ENCODE data around the gene TTLL8.
"Not testable (repeated sequence)": the region's sequence is repeated elsewhere in the genome, so short reads cannot be mapped to it uniquely, and the experiment has no call there.

The TTLL8 gene

GRCh38 chr22:49994361-49995040 is 63.6 kb downstream of the TTLL8 start:
- H3K36me3 ChIP-seq (ENCODE audit: control insufficient read depth, insufficient read depth, low read length, severe bottlenecking) = no peaks in the 10 kb centered on the region
- H3K4me1 ChIP-seq (ENCODE audit: control insufficient read depth, insufficient read depth, low read length) = peaks cover 4% of the 10 kb centered on the region
- no peak overlapping the region for H3K9ac ChIP-seq (ENCODE audit: low read length)
- no peak overlapping the region for H3K4me3 ChIP-seq (ENCODE audit: low read length)
- peaks cover 18% of the 10 kb centered on the region for H3K9me3 ChIP-seq (ENCODE audit: control insufficient read depth, low read length)
- H3K27me3 ChIP-seq (replicated peaks; ENCODE audit: control insufficient read depth, insufficient read depth, low read length) = peaks cover 8% of the 10 kb centered on the region
- DNase-seq (ENCODE audit: low read depth) = no peak

DNA sequence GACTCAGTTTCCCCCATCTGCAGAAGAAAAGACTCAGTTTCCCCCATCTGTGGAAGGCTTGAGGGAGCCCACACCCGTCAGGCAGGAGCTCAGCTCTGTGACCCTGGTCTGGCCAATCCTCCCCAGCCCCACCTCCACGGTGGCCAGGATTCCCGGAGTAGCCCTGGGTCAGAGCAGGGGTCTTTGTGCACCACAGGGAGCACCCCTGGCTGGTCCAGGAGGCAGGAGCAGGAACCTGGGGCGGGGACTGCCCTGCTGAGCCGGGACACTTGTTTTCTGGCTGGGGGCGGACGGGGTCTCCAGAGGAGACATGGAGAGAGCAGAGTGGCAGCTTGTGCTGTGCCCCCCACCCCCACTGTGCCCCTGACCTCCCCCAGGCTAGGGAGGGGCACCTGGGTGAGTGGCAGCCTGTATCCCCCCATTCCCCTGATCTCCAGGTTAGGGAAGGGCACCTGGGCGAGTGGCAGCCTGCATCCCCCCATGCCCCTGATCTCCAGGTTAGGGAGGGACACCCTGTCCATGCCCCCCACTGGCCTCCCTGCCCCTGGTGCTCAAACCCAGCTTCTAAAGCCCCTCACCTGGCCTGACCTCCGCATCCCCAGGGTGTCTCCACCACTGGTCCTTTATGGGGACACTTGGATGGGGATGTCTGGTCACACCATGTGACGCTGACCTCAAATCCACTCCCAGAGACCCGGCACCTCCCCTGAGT is 64.3 kb downstream of the TTLL8 start:
- no peak overlapping the region for H3K9ac ChIP-seq (ENCODE audit: low read length)
- peaks cover 18% of the 10 kb centered on the region for H3K9me3 ChIP-seq (ENCODE audit: control insufficient read depth, low read length)
- no peak for DNase-seq (ENCODE audit: low read depth)

GRCh38 chr22:49992921-49993648 is 65.0 kb downstream of the TTLL8 start:
- peaks cover 4% of the 10 kb centered on the region for H3K4me1 ChIP-seq (ENCODE audit: control insufficient read depth, insufficient read depth, low read length)
- no peaks in the 10 kb centered on the region for H3K36me3 ChIP-seq (ENCODE audit: control insufficient read depth, insufficient read depth, low read length, severe bottlenecking)
- peak; percentile 74 for DNase-seq (ENCODE audit: low read depth)
- H3K27me3 ChIP-seq (replicated peaks; ENCODE audit: control insufficient read depth, insufficient read depth, low read length) = no peaks in the 10 kb centered on the region
- peaks cover 18% of the 10 kb centered on the region for H3K9me3 ChIP-seq (ENCODE audit: control insufficient read depth, low read length)
- H3K9ac ChIP-seq (ENCODE audit: low read length) = no peak overlapping the region
- H3K4me3 ChIP-seq (ENCODE audit: low read length) = no peak overlapping the region

More for the DNA sequence above, 64.3 kb downstream of the TTLL8 start:
- Histone ChIP-seq H3K4me1 (ENCODE audit: control insufficient read depth, insufficient read depth, low read length) (peaks cover 4% of the 10 kb centered on the region), H3K36me3 (ENCODE audit: control insufficient read depth, insufficient read depth, low read length, severe bottlenecking) (no peaks in the 10 kb centered on the region), H3K27me3 (replicated peaks; ENCODE audit: control insufficient read depth, insufficient read depth, low read length) (peaks cover 4% of the 10 kb centered on the region), H3K4me3 (ENCODE audit: low read length) (no peak overlapping the region)

DNA sequence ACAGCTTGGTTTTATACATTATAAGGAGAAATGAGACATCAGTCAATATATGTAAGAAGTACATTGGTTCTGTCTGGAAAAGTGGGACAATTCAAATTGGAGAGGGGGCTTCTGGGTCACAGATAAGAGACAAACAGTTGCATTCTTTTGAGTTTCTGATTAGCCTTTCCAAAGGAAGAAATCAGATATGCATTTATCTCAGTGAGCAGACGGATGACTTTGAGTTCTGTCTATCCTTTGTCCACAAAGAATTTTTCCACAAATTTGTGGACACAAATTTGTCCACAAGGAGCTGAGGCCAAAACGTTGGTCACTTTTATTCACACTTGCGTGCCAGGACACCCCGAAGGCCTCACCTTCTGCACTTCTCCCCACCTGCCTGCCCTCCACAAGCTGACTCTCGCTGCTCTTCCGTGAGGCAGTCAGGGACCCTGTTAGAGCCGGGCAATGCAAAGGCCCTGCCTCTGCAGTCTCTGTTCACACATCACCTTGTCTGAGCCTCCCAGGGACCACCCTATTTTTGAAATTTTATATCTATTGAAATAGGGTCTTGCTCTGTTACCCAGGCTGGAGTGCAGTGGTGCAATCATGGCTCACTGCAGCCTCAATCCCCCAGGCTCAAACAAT is 66.1 kb downstream of the TTLL8 start:
- Histone ChIP-seq H3K4me1 (ENCODE audit: control insufficient read depth, insufficient read depth, low read length) (peaks cover 4% of the 10 kb centered on the region), H3K4me3 (ENCODE audit: low read length) (no peak overlapping the region), H3K36me3 (ENCODE audit: control insufficient read depth, insufficient read depth, low read length, severe bottlenecking) (no peaks in the 10 kb centered on the region), H3K27me3 (replicated peaks; ENCODE audit: control insufficient read depth, insufficient read depth, low read length) (no peaks in the 10 kb centered on the region), H3K9ac (ENCODE audit: low read length) (no peak overlapping the region), H3K9me3 (ENCODE audit: control insufficient read depth, low read length) (peaks cover 18% of the 10 kb centered on the region)
- DNase-seq (ENCODE audit: low read depth) = no peak

- no peak overlapping the region for H3K9ac ChIP-seq (ENCODE audit: low read length)
- H3K4me1 ChIP-seq (ENCODE audit: control insufficient read depth, insufficient read depth, low read length) = peaks cover 4% of the 10 kb centered on the region
- peaks cover 25% of the 10 kb centered on the region for H3K9me3 ChIP-seq (ENCODE audit: control insufficient read depth, low read length)
- H3K27me3 ChIP-seq (replicated peaks; ENCODE audit: control insufficient read depth, insufficient read depth, low read length) = peaks cover under 1% of the 10 kb centered on the region
- H3K4me3 ChIP-seq (ENCODE audit: low read length) = no peak overlapping the region
- no peak for DNase-seq (ENCODE audit: low read depth)
- no peaks in the 10 kb centered on the region for H3K36me3 ChIP-seq (ENCODE audit: control insufficient read depth, insufficient read depth, low read length, severe bottlenecking)
Measured at GRCh38 chr22:49991167-49991566, 66.9 kb downstream of the TTLL8 start.

DNA sequence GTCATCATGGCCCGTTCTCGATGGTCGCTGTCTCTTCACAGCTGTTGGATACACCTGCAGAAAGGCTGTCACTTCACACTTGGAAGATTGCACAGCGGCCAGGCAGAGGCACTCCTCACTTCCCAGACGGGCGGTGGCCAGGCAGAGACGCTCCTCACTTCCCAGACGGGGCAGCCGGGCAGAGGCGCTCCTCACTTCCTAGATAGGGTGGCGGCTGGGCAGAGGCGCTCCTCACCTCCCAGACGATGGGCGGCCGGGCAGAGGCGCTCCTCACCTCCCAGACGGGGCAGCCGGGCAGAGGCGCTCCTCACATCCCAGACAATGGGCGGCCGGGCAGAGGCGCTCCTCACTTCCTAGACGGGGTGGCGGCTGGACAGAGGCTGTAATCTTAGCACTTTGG is 68.3 kb downstream of the TTLL8 start:
- DNase-seq (ENCODE audit: low read depth); H3K9ac ChIP-seq (ENCODE audit: low read length); H3K27me3 ChIP-seq (replicated peaks; ENCODE audit: control insufficient read depth, insufficient read depth, low read length); H3K36me3 ChIP-seq (ENCODE audit: control insufficient read depth, insufficient read depth, low read length, severe bottlenecking); H3K4me1 ChIP-seq (ENCODE audit: control insufficient read depth, insufficient read depth, low read length); H3K4me3 ChIP-seq (ENCODE audit: low read length): not testable (repeated sequence)
- peaks cover 37% of the 10 kb centered on the region for H3K9me3 ChIP-seq (ENCODE audit: control insufficient read depth, low read length)

DNA sequence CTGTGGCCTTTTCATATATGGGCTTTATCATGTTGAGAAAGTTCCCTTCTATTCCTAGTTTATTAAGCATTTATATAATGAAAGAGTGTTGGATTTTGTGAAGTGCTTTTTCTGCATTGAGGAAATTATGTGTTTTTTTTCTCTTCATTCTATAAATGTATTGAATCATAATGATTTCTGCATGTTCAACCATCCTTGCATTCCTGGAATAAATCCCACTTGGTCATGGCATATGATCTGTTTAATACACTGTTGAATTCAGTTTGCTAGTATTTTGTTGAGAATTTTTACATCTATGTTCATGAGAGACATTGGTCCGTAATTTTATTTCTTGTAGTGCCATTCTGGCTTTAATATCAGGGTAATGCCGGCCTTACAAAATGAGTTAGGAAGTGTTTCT is 71.8 kb downstream of the TTLL8 start:
- Histone ChIP-seq H3K9me3 (ENCODE audit: control insufficient read depth, low read length) (peaks cover 32% of the 10 kb centered on the region), H3K4me3 (ENCODE audit: low read length) (peak overlapping the region; percentile 37), H3K27me3 (replicated peaks; ENCODE audit: control insufficient read depth, insufficient read depth, low read length) (peaks cover 22% of the 10 kb centered on the region), H3K9ac (ENCODE audit: low read length) (no peak overlapping the region), H3K4me1 (ENCODE audit: control insufficient read depth, insufficient read depth, low read length) (no peaks in the 10 kb centered on the region), H3K36me3 (ENCODE audit: control insufficient read depth, insufficient read depth, low read length, severe bottlenecking) (no peaks in the 10 kb centered on the region)
- no peak for DNase-seq (ENCODE audit: low read depth)

DNA sequence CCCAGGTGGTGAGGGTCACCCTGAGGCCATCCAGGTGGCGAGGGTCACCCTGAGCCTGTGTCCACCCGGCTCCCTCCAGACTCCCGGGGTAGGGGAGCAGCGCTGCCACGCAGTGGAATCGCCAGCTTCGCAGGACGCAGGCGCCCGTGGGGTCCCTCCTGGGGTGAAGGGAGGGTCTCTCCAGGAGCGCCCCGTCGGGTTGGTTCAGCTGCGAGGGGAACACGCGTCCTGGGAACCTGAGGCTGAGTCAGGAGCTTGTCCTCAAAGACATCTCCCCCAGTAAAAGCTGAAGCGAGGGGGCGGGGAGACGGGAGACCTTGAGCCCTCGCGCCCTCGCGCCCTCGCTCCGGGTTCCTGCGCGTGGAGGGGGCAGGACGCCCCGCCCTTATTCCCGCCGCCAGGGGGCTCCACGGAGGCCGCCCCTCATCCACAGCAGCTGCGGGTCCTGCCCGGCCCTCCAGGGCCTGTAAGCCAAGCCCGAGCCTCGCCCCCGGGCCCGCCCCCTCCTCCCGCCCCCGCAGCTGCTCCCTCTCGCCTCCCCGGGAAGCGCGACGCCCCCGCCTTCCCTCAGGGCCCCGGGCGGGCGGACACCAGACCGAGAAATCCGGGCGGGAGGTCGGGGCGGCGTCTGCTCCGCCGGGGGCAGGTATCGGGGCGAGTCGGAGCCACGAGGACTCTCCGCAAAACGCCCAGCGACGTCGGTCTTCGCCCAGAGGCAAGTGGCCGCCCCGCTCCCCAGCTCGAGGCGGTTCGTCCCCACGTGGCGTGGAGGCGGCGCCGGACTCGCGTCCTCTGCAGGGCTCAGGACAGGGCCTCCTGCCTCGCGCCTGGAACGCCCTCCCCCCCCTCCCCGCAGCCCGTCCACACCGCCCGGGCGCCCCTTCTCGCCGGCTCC is 74.7 kb downstream of the TTLL8 start:
- Histone ChIP-seq H3K9ac (ENCODE audit: low read length) (no peak overlapping the region), H3K36me3 (ENCODE audit: control insufficient read depth, insufficient read depth, low read length, severe bottlenecking) (no peaks in the 10 kb centered on the region), H3K4me1 (ENCODE audit: control insufficient read depth, insufficient read depth, low read length) (no peaks in the 10 kb centered on the region), H3K9me3 (ENCODE audit: control insufficient read depth, low read length) (peaks cover 29% of the 10 kb centered on the region), H3K27me3 (replicated peaks; ENCODE audit: control insufficient read depth, insufficient read depth, low read length) (peaks cover 22% of the 10 kb centered on the region), H3K4me3 (ENCODE audit: low read length) (no peak overlapping the region)
- DNase-seq (ENCODE audit: low read depth) = no peak

- not testable (repeated sequence) for H3K4me1 ChIP-seq (ENCODE audit: control insufficient read depth, insufficient read depth, low read length); H3K4me3 ChIP-seq (ENCODE audit: low read length); DNase-seq (ENCODE audit: low read depth); H3K36me3 ChIP-seq (ENCODE audit: control insufficient read depth, insufficient read depth, low read length, severe bottlenecking); H3K9ac ChIP-seq (ENCODE audit: low read length)
- Histone ChIP-seq H3K9me3 (ENCODE audit: control insufficient read depth, low read length) (peaks cover 28% of the 10 kb centered on the region), H3K27me3 (replicated peaks; ENCODE audit: control insufficient read depth, insufficient read depth, low read length) (peaks cover 22% of the 10 kb centered on the region)
Measured at GRCh38 chr22:49981799-49982198, 76.3 kb downstream of the TTLL8 start.

GRCh38 chr22:49979587-49980264 is 78.4 kb downstream of the TTLL8 start:
- H3K27me3 ChIP-seq (replicated peaks; ENCODE audit: control insufficient read depth, insufficient read depth, low read length) = peaks cover 15% of the 10 kb centered on the region
- no peak overlapping the region for H3K9ac ChIP-seq (ENCODE audit: low read length)
- peaks cover 4% of the 10 kb centered on the region for H3K4me1 ChIP-seq (ENCODE audit: control insufficient read depth, insufficient read depth, low read length)
- peaks cover 10% of the 10 kb centered on the region for H3K9me3 ChIP-seq (ENCODE audit: control insufficient read depth, low read length)
- peak; percentile 57 for DNase-seq (ENCODE audit: low read depth)
- H3K36me3 ChIP-seq (ENCODE audit: control insufficient read depth, insufficient read depth, low read length, severe bottlenecking) = no peaks in the 10 kb centered on the region
- H3K4me3 ChIP-seq (ENCODE audit: low read length) = no peak overlapping the region

Measured in adipocyte (in vitro differentiated cells).